GM21825 (cell line): ENCODE measurements around the gene DLGAP1.

ENCODE experiments used
- ATAC-seq: cut with Tn5 transposase; IDR thresholded peaks from one replicate; pipeline ENCODE4 v1.9.1; 2021; ENCODE audit warnings: mild to moderate bottlenecking, moderate library complexity; ENCODE audit not compliant: unreplicated experiment

Gene DLGAP1

GRCh38 chr18:4016391-4017049, 438.6 kb downstream of the DLGAP1 start:
- ATAC-seq = no peak

- ATAC-seq = no peak
These were observed 447.3 kb downstream of the DLGAP1 start for GRCh38 chr18:4007846-4008245.

GRCh38 chr18:4004183-4004829, 450.8 kb downstream of the DLGAP1 start:
- ATAC-seq = no peak

- ATAC-seq = no peak
These were observed 456.3 kb downstream of the DLGAP1 start for GRCh38 chr18:3998698-3999333.

- no peak for ATAC-seq
These were observed 459.5 kb downstream of the DLGAP1 start for GRCh38 chr18:3995476-3996102.

- ATAC-seq = no peak
These were observed 461.0 kb downstream of the DLGAP1 start for GRCh38 chr18:3993941-3994687.

- ATAC-seq = no peak
These were observed 469.4 kb downstream of the DLGAP1 start for GRCh38 chr18:3985664-3986063.

- no peak for ATAC-seq
These were observed 470.1 kb downstream of the DLGAP1 start for GRCh38 chr18:3985020-3985419.

- no peak for ATAC-seq
These were observed 470.8 kb downstream of the DLGAP1 start for GRCh38 chr18:3984163-3984757.

GRCh38 chr18:3983351-3983969, 471.6 kb downstream of the DLGAP1 start:
- ATAC-seq = no peak

- ATAC-seq = no peak
These were observed 472.6 kb downstream of the DLGAP1 start for GRCh38 chr18:3982541-3982940.

- no peak for ATAC-seq
These were observed 476.1 kb downstream of the DLGAP1 start for GRCh38 chr18:3979024-3979423.

GRCh38 chr18:3973191-3973850, 481.8 kb downstream of the DLGAP1 start:
- ATAC-seq = no peak

GRCh38 chr18:3972291-3972930, 482.7 kb downstream of the DLGAP1 start:
- ATAC-seq = no peak

GRCh38 chr18:3970929-3971328, 484.2 kb downstream of the DLGAP1 start:
- no peak for ATAC-seq

GRCh38 chr18:3967359-3968180, 487.5 kb downstream of the DLGAP1 start:
- no peak for ATAC-seq

GRCh38 chr18:3966642-3967358, 488.3 kb downstream of the DLGAP1 start:
- no peak for ATAC-seq

GRCh38 chr18:3966246-3966641, 488.9 kb downstream of the DLGAP1 start:
- no peak for ATAC-seq
